SK-N-MC (cell line): ENCODE results near the gene ASCC3.

Experiments used
- EZH2 ChIP-seq: fragments of 200-600 bp; sonication (generic); IDR thresholded peaks from one replicate; pipeline ENCODE4 v1.6.1; 2017; ENCODE audit warnings: antibody characterized with exemption
- FOXP2 ChIP-seq: optimal IDR thresholded peaks from 2 replicates; pipeline ENCODE3; 2011; ENCODE audit warnings: mild to moderate bottlenecking, moderate library complexity; ENCODE audit not compliant: insufficient read depth; ENCODE audit errors: extremely low read length, control extremely low read depth
- POLR2AphosphoS5 ChIP-seq: IDR thresholded peaks from 2 replicates; pipeline ENCODE4 v1.6.1; 2012; ENCODE audit warnings: mild to moderate bottlenecking, low read depth, low read length, borderline replicate concordance

- TF ChIP-seq EZH2 (no peak), POLR2AphosphoS5 (no peak), FOXP2 (no peak)
Measured at GRCh38 chr6:100913400-100914276, 32.5 kb upstream of the ASCC3 start.
